Right lung (tissue), 10 donors: Measurements from ENCODE around the gene DNAJB8. TPM values are rescaled to one million over a fixed set of nuclear protein-coding genes. Genes with fewer than 3 reads are reported as not detected.

Source experiments
- DNase-seq, 2 donors: peaks; one replicate each; pipeline ENCODE4 v3.0.0-alpha.2; 2013
- long read RNA-seq, 8 donors: transcript quantifications; one replicate each; lab custom pipeline, GENCODE V29; 2026
- polyA plus RNA-seq, 5 donors: library from polyadenylated mRNA; unstranded; fragments of 120-200 nt; gene quantifications; one replicate each; pipeline versions ENCODE4 v1.2.1 to v1.2.3, GENCODE V29; 2013; ENCODE audit warnings: inconsistent platforms in 1 of 5, low replicate concordance in 1 of 5; ENCODE audit not compliant: insufficient read length in 5 of 5, insufficient read depth in 1 of 5

Gene DNAJB8
- polyA plus RNA-seq, result not detected
- long read RNA-seq, donor 1, result 0 reads
- long read RNA-seq, donor 2, result 0 reads
- long read RNA-seq, donor 3, result 0 reads
- long read RNA-seq, donor 4, result 0 reads
- long read RNA-seq, donor 5, result 0 reads
- long read RNA-seq, donor 6, result 0 reads
- long read RNA-seq, donor 7, result 0 reads
- long read RNA-seq, donor 8, result 0 reads

DNA sequence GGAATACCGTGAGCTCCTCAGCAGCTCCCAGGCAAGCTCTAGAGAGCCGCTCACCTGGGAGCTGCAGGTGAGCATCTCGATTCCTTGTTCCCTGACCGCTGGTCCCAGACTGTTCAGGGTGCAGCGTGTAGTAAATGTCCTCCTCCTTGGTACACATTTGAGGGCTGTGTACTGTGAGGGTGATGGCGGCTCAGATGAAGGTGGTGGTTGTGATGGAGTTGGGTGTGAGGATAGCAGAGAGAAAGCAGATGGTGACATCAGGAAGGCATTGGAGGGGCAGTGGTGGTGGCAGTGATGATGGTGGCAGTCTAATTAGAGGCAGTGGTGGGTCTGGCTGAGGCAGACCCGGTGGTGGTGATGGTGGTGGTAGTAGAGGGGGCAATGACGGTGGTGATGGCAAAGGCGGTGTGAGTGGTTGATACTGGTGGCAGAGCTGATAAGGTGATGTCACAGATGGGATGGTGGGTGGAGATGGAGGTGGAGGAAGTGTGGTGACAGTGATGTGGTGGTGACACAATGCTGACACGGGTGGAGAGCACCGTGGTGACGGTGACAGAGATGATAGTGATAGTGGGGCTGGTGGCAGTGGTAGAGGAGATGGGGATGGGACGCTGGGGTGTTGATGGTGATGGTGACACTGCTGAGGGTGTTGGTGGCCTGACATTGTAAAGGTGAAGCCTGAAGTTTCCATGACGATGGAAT is at the start of gene DNAJB8:
Gene DNAJB8 (minus strand): TSS at position 51 of the 702 bp plus-strand sequence. CDS start 3,645 bp downstream, outside the sequence.
- no peak for DNase-seq

DNA sequence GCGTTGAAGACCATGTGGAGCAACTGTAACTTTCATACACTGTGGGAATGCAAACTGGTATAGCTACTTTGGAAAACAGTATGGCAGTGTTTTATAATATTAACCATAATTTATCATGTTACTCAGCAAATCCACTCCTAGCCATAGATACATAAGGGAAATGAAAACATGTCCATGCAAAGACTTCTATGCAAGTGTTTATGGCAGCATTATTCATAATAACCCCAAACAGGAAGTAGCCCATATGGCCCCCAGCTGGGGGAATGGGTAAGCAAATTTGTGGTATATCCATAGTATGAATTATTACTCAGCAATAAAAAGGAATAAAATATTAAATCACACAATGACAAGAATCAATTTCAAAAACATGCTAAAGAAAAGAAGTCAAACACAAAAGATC is 49.3 kb upstream of the DNAJB8 start:
- no peak for DNase-seq

DNA sequence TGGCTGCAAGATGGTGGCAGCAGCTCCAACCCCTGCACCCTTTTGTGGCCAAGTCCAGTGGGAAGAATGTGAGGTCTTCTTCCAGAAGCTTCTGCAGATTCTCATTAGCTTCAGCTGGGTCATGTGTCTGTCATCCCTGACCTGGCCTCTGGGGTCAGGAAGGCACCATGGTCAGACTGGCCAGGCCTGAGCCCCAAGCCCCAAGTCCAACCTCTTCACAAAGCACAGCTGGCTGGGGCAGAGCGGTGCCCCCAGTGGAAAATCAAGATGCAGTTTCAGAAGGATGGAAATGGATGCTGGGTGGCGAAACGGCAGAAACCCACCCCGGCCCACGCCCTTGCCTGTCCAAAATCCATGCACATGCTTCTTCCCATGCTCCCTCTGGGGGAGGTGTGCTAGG is 42.2 kb upstream of the DNAJB8 start:
- DNase-seq, result no peak

DNA sequence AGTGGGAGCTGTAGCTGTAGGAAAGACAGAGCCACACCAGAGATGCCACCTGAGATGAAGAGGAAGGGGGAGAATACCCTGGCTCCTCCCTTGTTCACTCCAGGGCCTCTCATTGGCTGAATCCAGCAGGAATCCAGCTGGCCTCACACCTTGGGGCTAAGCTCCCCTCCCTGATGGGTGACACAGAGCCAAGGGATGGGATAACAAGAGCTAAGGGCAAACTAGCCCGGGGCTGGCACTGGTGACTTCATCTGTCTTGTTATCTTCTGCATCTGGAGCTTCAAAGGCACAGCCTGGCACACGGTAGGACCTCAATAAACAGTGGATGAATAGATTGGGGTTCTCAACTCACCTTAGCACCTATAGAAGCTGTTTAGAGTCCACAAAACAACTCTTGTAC is 40.1 kb upstream of the DNAJB8 start:
- no peak for DNase-seq

DNA sequence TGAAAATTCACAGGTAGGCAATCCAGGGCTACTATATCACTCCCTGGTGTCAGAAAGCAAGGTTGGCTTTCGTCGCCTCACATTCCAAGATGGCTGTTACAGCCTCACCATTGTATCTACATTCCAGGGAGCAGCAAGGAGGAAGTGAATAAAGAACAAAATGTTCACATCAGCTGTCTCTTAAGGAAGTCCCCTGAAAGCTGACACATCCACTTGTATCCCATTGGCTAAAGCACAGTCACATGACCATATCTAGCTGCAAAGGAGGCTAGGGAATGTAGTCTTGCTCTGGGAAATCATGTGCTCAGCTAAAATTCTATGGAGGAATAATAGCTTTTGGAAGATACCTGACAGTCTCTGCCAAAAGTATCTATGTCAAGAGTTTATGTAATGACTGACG is 39.1 kb upstream of the DNAJB8 start:
- DNase-seq, result no peak

DNA sequence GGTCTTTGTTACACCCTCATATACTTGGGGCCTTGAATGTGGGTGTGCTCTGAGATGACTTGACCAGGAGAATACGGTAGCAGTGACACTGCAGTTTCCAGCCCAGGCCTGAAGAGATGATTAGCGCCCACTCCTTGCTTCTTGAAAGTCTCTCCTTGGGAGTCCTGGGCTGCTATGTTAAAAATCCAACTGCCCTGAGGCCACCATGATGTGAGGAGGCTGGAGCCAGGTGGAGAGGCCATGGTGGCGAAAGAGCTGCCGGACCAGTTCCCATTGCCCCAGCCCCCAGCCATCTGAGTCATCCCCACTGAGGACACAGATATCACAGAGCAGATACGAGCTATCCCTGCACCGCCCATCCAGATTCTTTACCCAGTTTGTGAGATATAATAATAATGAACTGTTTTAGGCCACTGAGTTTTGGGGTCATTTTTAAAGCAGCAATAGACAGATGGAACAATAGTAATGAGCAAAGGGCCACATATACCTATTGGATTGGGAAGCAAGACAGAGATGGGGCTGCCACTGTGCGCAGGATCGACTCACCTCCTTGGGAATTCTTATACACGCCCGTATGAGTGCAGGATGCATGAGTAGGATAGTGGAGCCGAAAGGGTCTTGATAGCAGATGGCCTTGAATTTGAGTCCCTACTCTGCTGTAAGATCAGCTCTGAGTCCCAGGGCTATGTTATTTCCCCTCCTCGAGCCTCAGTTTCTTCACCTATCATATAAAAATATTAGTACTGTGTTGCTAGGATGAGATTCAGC is 38.5 kb upstream of the DNAJB8 start:
- no peak for DNase-seq

DNA sequence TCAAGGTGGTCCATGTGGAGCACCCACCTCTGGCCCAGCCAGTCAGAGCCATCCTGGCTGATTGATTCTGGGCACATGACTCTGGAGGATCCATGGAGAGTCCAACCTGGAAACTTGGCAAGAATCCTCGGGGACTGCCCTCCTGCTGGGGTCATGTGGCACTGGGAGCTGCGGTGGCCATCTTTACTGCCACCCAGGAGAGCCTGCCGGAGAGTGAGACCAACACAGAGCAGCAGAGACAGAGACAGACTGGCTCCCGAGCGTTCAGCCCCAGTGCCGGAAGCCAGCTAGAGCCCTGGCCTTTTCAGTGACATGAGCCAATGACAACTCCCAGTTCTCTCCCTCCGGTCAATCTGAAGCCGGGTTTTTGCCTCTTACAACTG is 37.8 kb upstream of the DNAJB8 start:
- no peak for DNase-seq

DNA sequence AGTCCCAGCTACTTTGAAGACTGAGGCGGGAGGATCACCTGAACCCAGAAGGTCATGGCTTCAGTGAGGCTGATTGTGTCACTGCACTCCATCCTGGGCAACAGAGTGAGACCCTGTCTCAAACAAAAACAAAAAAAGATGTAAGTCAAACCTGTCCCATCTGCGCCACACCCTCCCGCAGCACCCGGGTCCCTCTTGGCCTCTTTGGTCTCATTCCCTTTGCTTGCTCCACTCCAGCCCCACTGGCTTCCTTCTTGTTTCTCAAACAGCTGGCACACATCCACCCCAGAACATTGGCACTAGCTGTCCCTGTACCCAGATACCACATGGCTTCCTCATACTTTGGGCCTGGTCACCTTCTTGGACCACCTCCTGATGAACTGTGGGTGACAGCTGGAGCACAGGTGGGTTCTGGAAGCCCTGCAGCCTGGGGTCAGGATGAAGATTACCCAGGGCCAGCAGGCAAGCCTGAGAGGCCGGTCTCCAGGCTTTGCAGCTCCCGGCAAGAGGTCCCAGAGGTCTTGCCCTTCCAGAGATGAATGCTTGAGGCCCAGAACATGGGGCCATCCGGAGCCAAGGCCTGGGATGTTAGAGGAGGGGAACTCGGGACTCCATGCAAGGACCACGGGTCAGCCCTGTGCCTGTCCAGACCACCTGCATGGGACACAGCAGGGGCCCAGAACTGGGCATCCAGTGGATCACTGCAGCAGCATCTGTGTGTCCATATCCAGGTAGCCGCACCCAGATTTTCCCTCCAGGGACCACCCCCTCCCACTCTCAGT is 37.3 kb upstream of the DNAJB8 start:
- DNase-seq, result no peak

DNA sequence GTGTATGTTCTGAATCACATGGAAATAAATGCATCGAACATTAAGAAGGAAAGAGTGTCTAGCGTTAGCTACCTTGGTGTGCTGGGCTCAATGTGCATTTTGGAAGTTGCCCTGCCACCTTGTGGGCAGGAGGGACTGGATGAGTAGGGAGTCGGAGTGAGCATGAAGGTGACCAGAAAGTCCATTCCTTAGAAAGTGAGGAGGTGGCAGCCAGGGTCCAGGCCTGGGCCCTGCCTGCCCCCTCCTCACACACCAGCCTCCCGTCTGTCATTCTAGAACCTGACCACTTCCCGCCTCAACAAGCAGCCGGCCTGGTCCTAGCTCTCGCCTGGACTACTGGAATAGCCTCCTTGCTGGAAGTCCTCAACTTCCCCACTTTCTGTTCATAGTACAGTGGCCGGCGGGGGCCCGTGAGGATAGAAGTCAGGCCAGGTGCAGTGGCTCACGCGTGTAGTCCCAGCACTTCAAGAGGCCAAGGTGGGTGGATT is 36.5 kb upstream of the DNAJB8 start:
- DNase-seq, result no peak

DNA sequence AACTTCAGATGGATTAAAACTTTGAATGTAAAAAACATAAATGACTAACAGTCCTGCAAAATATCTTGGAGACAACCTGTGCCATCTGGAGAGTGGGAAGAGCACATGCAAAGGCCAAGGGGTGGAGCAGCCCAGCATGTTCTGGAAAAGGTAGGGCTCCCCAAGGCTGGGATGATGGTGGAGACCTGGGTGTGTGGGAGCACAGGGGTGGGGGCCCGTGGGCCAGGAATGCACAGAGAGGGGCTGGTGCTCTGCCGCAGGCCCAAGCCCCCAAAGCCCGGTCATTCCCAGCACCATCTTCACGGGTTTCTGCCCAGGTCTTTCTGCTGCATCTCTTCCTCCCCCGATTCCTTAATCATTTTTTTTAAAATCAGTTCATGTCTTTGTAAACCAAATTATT is 36.0 kb upstream of the DNAJB8 start:
- no peak for DNase-seq

DNA sequence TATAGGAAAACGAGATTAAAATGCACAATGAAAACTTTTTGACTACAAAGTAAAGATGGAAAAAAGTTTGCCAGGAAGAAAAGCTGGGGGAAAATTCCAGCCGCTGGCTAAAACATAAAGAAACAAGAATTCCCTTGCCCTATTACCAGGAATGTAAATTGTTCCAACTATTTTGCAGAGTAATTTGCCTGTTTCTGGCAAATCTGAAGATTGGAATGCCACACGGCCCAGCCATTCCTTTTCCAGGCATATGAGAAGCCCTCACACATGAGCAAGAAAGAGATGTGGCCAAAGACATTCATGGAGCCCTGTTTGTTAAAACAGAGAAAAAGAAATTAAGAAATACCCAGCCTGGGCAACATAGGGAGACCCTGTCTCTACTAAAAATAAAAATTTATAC is 34.7 kb upstream of the DNAJB8 start:
- DNase-seq, result no peak

DNA sequence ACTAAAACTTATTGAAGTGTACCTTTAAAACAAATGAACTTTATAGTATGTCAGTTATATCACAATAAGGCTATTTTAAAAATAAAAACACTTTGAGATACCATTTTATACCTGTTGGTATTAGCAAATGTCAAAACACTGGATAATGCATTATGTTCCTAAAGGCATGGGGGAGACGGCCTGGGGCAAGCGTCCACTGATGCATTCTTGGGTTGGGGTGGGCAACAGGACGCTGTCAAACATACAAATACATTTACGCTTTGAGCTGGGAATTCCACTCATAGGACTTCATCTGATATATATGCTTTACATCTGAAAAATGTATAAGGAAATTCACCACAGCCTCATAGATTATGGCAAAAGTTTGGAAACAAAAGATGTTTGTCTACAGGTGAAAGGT is 33.9 kb upstream of the DNAJB8 start:
- DNase-seq, result no peak

DNA sequence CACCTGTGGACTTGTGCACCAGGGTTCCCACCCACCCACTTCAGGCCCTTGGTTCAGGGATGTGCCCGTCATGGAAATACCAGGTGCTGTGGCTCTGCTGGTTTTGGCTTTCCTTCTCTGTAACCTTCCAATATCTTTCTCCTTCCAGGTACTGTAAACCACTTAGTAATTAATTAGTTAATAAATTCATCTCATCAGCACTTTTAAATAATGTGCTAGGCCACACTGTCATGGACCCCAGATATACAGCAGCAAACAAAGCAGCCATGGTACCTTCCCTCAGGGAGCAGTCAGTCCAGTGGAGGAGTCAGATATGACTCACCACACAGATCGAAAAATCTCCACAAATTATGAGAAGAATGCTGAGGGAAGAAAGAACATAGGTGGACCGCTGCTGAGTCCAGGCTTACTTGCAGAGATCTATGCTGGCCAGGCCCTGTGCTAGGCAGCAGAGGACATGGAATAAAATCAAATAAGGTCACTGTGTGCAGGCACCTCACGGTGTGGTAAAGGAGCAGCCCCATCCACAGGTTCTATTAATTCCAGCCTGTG is 33.1 kb upstream of the DNAJB8 start:
- no peak for DNase-seq

DNA sequence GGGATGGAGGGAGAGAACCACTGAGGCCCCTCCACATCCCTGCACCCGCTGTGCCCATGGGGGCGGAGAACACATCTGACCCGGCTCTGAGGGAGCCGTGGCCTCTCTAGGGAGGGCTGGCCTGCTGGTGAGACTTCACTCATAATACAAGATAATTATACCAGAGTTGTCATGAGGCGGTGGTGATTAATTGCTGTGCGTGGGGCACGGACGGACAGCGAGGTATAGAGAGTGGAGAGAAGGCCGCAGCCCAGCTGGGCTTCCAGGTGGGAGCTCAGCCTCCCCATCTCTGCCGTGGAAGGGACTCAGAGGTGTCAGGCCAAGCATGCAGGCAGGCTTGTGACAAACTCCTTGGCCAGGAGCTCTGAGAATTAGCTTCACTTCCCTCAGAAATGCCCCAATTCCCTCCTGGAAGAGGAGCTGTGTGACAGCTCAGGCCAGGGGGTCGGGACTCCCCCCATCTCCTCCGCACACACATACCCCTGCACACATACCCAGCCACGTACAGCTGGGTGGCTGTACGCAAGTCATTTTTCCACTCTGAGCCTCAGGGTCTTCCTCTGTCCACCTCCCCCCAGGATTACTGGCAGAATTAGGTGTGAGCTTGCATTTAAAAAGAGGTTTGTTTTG is 32.3 kb upstream of the DNAJB8 start:
- no peak for DNase-seq

DNA sequence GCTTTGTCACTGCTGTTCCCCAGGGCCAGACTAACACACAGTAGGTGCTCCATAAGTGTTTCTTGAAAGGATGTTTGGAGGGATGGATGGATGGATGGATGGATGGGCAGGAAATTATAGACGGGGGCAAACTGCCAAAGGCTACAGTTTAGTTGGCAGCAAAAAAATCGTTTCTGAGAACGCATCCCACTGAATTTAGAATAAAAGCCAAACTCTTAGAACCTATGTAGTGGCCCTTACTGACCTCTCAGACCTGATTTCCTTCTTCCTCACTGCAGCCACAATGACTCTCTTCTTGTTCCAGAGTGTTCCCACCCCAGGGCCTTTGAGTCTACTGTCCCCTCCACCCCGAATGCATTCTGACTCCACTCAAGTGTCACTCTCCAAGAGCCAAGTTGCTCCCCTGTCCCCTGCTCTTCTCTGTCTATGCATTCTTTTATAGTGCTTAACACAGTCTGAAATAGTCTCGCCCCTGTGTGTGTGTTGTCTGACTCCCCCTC is 31.5 kb upstream of the DNAJB8 start:
- DNase-seq, result no peak

DNA sequence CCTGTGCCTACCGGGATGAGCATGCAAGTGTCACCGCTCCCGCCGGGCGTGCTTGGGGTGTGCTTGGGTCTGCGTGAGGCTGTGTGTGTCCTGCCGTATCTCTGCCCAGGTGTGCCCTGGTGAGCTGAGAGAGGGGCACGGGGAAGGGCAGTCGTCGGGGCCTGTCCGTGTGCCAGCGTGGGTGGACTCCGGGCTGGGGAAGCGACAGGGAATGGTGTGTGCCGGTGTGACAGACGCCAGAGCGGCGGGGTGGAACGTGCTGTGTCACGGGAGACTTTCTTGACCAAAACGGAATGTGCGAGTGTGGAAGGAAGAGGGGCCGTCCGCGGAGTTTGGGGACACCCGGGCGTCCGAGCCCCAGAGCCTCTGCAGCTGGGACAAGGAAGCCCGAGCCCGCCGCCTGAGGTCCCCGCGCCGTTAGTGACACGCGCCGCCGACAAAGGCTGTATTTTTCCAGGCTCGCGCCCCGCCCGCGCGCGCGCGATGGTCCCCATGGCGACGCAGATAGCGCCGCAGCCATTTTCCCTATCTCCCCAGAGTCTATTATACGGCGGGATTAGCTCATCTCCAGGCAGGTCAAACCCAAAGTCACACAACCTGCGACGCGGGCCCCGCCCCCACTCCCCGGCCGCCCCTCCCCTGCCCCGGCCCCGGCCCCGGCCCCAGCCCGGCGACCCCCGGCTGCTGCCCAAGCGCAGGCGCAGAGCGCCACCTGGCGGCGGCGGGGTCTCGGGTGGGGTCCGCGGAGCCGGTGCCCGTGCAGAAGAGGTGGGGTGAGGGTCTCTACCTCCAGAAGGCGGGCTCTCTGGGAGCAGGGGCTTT is 30.8 kb upstream of the DNAJB8 start:
- peak; percentile 58 to 59 for DNase-seq

DNA sequence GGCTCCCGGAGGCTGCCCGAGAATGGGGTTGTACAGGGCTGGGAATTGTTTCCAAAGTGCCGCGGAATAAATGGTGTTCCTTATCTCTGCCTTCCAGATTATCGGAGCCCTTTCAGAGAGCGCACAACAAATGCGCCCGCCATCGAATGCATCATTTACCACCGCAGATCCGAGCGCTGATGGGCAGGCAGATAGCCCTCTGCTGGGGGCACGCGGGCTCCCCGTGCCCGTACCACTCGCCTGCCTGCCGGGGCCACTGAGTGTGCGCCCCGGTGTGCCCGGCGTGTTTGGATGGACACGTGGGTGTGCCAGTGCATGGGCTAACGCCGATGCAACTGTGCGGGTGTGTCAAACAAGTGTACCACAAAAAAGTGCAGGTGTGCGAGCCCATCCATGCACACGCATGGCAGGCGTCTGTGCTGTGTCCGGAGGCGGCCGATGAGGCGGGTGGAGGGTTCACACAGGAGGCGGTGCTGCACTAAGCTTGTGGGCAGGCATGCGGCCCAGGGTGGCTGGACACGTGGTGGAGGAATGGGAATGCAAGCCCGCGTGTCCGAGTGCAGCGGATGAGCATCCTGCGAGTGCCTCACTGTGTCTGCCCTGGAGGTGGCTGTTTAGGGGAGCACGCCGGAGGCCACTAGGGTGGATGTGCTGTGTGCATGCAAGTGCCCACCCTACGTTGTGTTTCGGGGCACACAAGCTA is 30.1 kb upstream of the DNAJB8 start:
- DNase-seq, result no peak

DNA sequence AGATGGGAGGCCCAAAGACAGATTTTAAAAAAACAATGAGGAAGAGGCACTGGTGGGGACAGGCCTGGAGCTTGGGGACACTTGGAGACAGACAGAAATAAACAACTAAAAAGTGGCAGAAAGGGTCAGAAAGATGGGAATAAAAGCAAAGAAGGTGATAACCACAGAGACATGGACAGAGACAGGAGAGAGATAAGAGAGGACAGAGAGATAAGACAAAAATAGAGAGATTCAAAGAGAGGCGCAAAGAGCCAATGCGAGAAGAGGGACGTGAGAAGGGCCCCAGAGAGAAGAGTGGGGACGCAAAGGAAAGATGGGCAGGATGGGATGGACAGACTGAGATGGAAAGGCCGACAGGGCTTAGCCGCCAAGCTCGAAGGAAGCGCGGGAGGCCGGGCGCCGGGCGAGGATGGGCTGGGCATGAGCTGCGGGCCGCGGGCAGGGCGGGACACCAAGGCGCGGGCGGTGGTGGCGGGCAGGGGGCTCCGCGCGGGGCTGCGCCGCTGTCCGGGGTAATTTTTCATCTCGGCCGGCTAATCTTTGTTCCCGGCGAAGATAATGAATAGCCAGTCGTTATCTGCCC is 29.4 kb upstream of the DNAJB8 start:
- DNase-seq, result no peak

DNA sequence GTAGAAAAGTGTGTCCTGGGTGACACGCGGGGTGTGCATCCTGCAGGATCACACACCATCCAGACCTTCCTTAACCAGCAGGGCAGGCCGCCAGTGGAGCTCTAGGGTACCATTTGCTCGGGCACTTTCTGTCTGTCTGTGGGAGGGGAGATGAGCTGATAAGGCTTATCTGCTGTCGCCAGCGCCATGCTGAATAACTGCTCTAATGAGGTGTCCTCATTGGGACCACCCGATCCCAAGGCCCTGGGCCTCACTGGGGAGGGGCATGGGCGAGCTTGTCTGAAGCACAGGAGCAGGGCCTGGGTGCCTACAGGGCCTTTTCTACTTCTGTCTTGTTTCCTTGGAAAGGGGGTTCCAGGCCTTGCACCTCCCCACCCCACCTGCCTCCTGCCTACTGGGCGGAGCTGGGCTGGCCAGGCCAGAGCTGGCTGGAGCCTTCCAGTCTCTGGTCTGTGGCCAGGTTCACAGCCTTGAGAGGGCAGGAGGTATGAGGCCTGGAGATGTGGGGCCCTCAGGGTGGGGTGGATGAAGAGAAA is 28.8 kb upstream of the DNAJB8 start:
- DNase-seq, result no peak
